GM12878 (cell line): ENCODE measurements around the gene ZNF385A.

Source experiments
- CHD1 ChIP-seq: IDR thresholded peaks from 2 replicates; pipeline ENCODE4 v1.6.1; 2012; ENCODE audit warnings: low read depth, low read length, improper control_type of control experiment
- CTCF ChIP-seq, 3 experiments: IDR thresholded peaks in 2 of 3; conservative IDR thresholded peaks in 1 of 3; 2 replicates each; pipeline ENCODE4 v1.5.1; 2011; ENCODE audit warnings: low read depth in 3 of 3, low read length in 3 of 3, mild to moderate bottlenecking in 3 of 3, control low read depth in 2 of 3, moderate library complexity in 2 of 3, inconsistent platforms in 1 of 3, mixed read lengths in 1 of 3; ENCODE audit not compliant: control insufficient read depth in 2 of 3, insufficient read depth in 1 of 3; ENCODE audit errors: extremely low read depth in 1 of 3
- FOS ChIP-seq: IDR thresholded peaks from 3 replicates; pipeline ENCODE4 v1.6.1; 2011; ENCODE audit warnings: borderline replicate concordance; ENCODE audit not compliant: insufficient read length; ENCODE audit errors: extremely low read depth
- HDAC6 ChIP-seq: fragments of 200-600 bp; sonication (generic); IDR thresholded peaks from one replicate; pipeline ENCODE4 v1.8.0; 2017; ENCODE audit warnings: antibody characterized with exemption; ENCODE audit not compliant: unreplicated experiment
- NFYB ChIP-seq: IDR thresholded peaks from 2 replicates; pipeline ENCODE4 v1.6.1; 2011; ENCODE audit warnings: low read depth, mild to moderate bottlenecking, low read length, improper control_type of control experiment, moderate library complexity; ENCODE audit not compliant: insufficient read depth
- NRF1 ChIP-seq: conservative IDR thresholded peaks from 2 replicates; pipeline ENCODE4 v1.6.1; 2011; ENCODE audit warnings: mild to moderate bottlenecking, low read depth, low read length, improper control_type of control experiment
- POLR2A ChIP-seq: IDR thresholded peaks from 2 replicates; pipeline ENCODE4 v1.6.1; 2011; ENCODE audit warnings: low read depth, mild to moderate bottlenecking, low read length
- POLR2AphosphoS5 ChIP-seq: IDR thresholded peaks from 2 replicates; pipeline ENCODE4 v1.6.1; 2011; ENCODE audit warnings: mild to moderate bottlenecking, low read length, inconsistent platforms
- RAD21 ChIP-seq: IDR thresholded peaks from 2 replicates; pipeline ENCODE4 v1.6.1; 2011; ENCODE audit warnings: mild to moderate bottlenecking, low read depth, low read length, moderate library complexity; ENCODE audit not compliant: insufficient read depth
- RCOR1 ChIP-seq: conservative IDR thresholded peaks from 2 replicates; pipeline ENCODE4 v1.6.1; 2012; ENCODE audit warnings: low read depth, low read length, improper control_type of control experiment
- SRF ChIP-seq, 2 experiments: IDR thresholded peaks; 2 replicates each; pipeline ENCODE4 v1.6.1; 2011; ENCODE audit warnings: low read depth in 2 of 2, low read length in 2 of 2, mild to moderate bottlenecking in 1 of 2, moderate library complexity in 1 of 2
- TAF1 ChIP-seq: IDR thresholded peaks from 2 replicates; pipeline ENCODE4 v1.6.1; 2011; ENCODE audit warnings: mild to moderate bottlenecking, low read depth, low read length, borderline replicate concordance
- ZNF274 ChIP-seq: IDR thresholded peaks from one replicate; pipeline ENCODE4 v1.8.0; 2011; ENCODE audit not compliant: insufficient read length, insufficient read depth
- ZSCAN29 ChIP-seq: fragments of 450-650 bp; IDR thresholded peaks from 2 replicates; pipeline ENCODE4 v1.6.1; 2017; ENCODE audit warnings: mild to moderate bottlenecking, moderate library complexity

GRCh38 chr12:54398218-54398617, 13.7 kb upstream of the ZNF385A start:
- no peak for TF ChIP-seq CTCF (IDR thresholded peaks at IDR 0.05 in 2 of 3, conservative IDR thresholded peaks at IDR 0.05 in 1 of 3; ENCODE audit: control insufficient read depth in 2 of 3, extremely low read depth in 1 of 3, insufficient read depth in 1 of 3, low read depth in 3 of 3, low read length in 3 of 3)
- TF ChIP-seq CHD1: no peak
- no peak for TF ChIP-seq FOS
- no peak for TF ChIP-seq ZSCAN29
- TF ChIP-seq RCOR1: no peak
- TF ChIP-seq NRF1: no peak
- no peak for TF ChIP-seq POLR2A
- TF ChIP-seq TAF1: no peak
- TF ChIP-seq POLR2AphosphoS5: no peak
- no peak for TF ChIP-seq RAD21
- no peak for TF ChIP-seq HDAC6
- TF ChIP-seq SRF (IDR thresholded peaks at IDR 0.05; ENCODE audit: low read depth in 2 of 2, low read length in 2 of 2): no peak
- no peak for TF ChIP-seq ZNF274
- no peak for TF ChIP-seq NFYB
